ENCODE measurements around the gene C5orf15.

Gene C5orf15

DNA sequence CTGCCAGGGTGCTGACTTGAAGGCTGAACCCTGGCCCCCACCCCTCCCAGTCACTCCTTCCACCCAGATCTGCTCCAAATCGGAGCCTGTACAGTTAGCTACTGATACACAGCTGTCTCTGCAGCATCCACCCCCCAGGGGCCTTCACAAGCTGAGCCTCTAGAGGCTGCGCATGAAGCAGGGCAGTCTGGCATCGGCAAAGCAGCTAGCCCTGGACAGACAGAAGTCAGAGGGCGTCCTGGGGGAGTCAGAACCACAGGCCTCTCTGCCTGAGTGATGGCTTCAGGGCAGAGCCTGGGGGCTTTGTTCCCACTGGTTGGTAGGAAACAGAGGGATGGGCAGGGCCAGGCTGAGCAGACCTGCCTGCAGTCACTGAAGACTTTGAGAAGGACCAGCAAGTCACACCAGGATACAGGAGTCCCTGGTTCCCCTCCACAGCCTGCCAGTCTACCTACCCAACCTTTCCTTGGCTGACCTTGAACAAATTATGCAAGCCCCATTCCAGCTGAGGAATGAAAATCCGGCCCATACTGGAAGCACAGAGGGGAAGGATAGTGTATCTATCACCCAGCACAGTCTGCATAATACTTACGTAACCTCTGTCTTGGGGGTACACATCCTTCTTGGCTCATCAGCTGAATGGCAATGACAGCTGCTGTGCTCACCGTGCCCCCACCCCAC is 27.6 kb upstream of the C5orf15 start:
- no peak overlapping the region for H3K27ac ChIP-seq (replicated peaks)

GRCh38 chr5:133995341-133995740 is 26.9 kb upstream of the C5orf15 start:
- H3K27ac ChIP-seq (replicated peaks), result no peak overlapping the region

More for the DNA sequence above, 27.6 kb upstream of the C5orf15 start:
- no peaks in the 10 kb centered on the region for H3K27me3 ChIP-seq (ENCODE audit: insufficient read depth, poor library complexity, severe bottlenecking)
- H3K4me3 ChIP-seq (replicated peaks; ENCODE audit: insufficient read depth, low read length), result no peak overlapping the region
- DNase-seq (ENCODE audit: low read depth in 1 of 2, low spot score in 1 of 2), result peak in 1 of 2 experiments; percentile 33
- TF ChIP-seq REST (IDR thresholded peaks at IDR 0.05; ENCODE audit: insufficient replicate concordance, low read depth), result no peak
- no peak for TF ChIP-seq SPI1 (IDR thresholded peaks at IDR 0.05; ENCODE audit: borderline replicate concordance, low read depth)
- no peak for TF ChIP-seq POLR2AphosphoS5 (IDR thresholded peaks at IDR 0.05; ENCODE audit: low read depth)
- TF ChIP-seq, protein P1, sequence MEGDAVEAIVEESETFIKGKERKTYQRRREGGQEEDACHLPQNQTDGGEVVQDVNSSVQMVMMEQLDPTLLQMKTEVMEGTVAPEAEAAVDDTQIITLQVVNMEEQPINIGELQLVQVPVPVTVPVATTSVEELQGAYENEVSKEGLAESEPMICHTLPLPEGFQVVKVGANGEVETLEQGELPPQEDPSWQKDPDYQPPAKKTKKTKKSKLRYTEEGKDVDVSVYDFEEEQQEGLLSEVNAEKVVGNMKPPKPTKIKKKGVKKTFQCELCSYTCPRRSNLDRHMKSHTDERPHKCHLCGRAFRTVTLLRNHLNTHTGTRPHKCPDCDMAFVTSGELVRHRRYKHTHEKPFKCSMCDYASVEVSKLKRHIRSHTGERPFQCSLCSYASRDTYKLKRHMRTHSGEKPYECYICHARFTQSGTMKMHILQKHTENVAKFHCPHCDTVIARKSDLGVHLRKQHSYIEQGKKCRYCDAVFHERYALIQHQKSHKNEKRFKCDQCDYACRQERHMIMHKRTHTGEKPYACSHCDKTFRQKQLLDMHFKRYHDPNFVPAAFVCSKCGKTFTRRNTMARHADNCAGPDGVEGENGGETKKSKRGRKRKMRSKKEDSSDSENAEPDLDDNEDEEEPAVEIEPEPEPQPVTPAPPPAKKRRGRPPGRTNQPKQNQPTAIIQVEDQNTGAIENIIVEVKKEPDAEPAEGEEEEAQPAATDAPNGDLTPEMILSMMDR (IDR thresholded peaks at IDR 0.05; ENCODE audit: insufficient read depth, low read length), result no peak
- no peak for TF ChIP-seq GABPA (IDR thresholded peaks at IDR 0.05; ENCODE audit: low read depth)

DNA sequence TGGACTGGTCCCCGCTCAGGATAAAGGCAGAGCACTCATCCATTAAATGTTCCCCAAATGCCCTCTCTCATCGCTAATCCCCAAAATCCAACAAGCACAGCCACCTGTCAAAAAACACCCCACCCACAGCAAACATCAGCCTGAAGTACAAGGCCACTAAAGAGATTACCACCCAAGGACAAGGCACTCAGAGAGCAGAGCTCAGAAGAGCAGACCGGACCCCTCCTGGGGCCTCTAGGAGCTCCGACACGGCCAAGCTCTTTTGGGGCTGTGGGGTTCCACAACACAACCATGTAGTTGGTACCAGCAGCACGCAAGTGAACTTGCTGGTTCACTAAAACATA is 26.5 kb upstream of the C5orf15 start:
- H3K27me3 ChIP-seq (ENCODE audit: insufficient read depth, poor library complexity, severe bottlenecking), result no peaks in the 10 kb centered on the region
- no peak for DNase-seq (ENCODE audit: low read depth in 1 of 2, low spot score in 1 of 2)
- no peak overlapping the region for H3K27ac ChIP-seq (replicated peaks)
- no peak overlapping the region for H3K4me3 ChIP-seq (replicated peaks; ENCODE audit: insufficient read depth, low read length)
- TF ChIP-seq SPI1 (IDR thresholded peaks at IDR 0.05; ENCODE audit: borderline replicate concordance, low read depth), result no peak

More at GRCh38 chr5:133995341-133995740, 26.9 kb upstream of the C5orf15 start:
- no peak for DNase-seq (ENCODE audit: low read depth in 1 of 2, low spot score in 1 of 2)
- Histone ChIP-seq H3K27me3 (ENCODE audit: insufficient read depth, poor library complexity, severe bottlenecking) (no peaks in the 10 kb centered on the region), H3K4me3 (replicated peaks; ENCODE audit: insufficient read depth, low read length) (no peak overlapping the region)
- no peak for TF ChIP-seq GABPA (IDR thresholded peaks at IDR 0.05; ENCODE audit: low read depth)
- TF ChIP-seq REST (IDR thresholded peaks at IDR 0.05; ENCODE audit: insufficient replicate concordance, low read depth), result no peak
- no peak for TF ChIP-seq POLR2AphosphoS5 (IDR thresholded peaks at IDR 0.05; ENCODE audit: low read depth)
- TF ChIP-seq, protein P1 (IDR thresholded peaks at IDR 0.05; ENCODE audit: insufficient read depth, low read length), result no peak
- no peak for TF ChIP-seq SPI1 (IDR thresholded peaks at IDR 0.05; ENCODE audit: borderline replicate concordance, low read depth)

DNA sequence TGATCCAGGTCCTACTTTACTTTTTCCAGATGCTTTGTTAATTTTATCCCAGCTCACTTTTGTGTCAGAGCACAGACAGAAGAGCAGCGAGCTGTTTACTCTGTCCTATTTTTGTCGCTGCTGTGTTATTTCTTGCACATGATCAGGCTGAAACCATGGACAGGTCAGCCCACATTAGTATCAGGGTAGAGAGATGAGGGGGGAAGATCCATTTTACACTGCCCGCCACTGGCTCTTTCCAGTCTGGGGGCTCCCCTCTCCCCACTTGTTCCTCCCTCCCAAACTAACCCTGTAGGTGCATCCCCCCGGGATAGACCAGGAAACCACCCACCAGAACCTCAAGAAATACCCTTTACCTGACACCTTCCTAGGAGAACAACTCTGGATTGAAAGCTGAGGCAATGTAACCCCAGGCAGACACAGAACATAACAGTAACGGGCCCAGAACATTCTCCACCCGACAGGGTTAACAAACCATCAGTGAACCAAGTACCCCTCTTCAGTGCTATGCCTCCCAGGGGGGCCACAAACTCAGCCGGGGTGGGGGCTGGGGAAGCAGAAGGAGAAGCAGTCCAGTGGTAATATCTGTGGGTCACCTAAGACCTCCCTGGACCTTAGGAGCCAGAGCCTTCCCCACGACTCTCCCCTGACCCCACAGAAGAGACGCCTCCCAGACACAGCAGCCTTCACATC is 26.0 kb upstream of the C5orf15 start:
- Histone ChIP-seq H3K4me3 (replicated peaks; ENCODE audit: insufficient read depth, low read length) (no peak overlapping the region), H3K27me3 (ENCODE audit: insufficient read depth, poor library complexity, severe bottlenecking) (no peaks in the 10 kb centered on the region), H3K27ac (replicated peaks) (no peak overlapping the region)
- TF ChIP-seq REST (IDR thresholded peaks at IDR 0.05; ENCODE audit: insufficient replicate concordance, low read depth) (no peak), POLR2AphosphoS5 (IDR thresholded peaks at IDR 0.05; ENCODE audit: low read depth) (no peak), GABPA (IDR thresholded peaks at IDR 0.05; ENCODE audit: low read depth) (no peak), SPI1 (IDR thresholded peaks at IDR 0.05; ENCODE audit: borderline replicate concordance, low read depth) (no peak)
- TF ChIP-seq, protein P1 (IDR thresholded peaks at IDR 0.05; ENCODE audit: insufficient read depth, low read length), result no peak
- DNase-seq (ENCODE audit: low read depth in 1 of 2, low spot score in 1 of 2), result no peak

Measured in HL-60 (cell line).